Glutamatergic neuron (in vitro differentiated cells): ENCODE results near the gene ATP7B. TPM values are rescaled to one million over a fixed set of nuclear protein-coding genes. Genes with fewer than 3 reads are reported as not detected.

Source experiments
- DNase-seq: peaks from one replicate; pipeline ENCODE4 v3.0.0; 2022
- H3K27ac Mint-ChIP-seq: one replicate; pipeline ENCODE4 v1.8.0; 2020; ENCODE audit warnings: mild to moderate bottlenecking, mixed read lengths, inconsistent platforms; ENCODE audit not compliant: unreplicated experiment
- H3K27me3 Mint-ChIP-seq: one replicate; pipeline ENCODE4 v1.8.0; 2020; ENCODE audit warnings: mild to moderate bottlenecking, moderate library complexity, mixed read lengths, inconsistent platforms; ENCODE audit not compliant: unreplicated experiment
- H3K36me3 Mint-ChIP-seq: one replicate; pipeline ENCODE4 v1.8.0; 2020; ENCODE audit warnings: mild to moderate bottlenecking, mixed read lengths, inconsistent platforms; ENCODE audit not compliant: unreplicated experiment
- H3K4me1 Mint-ChIP-seq: one replicate; pipeline ENCODE4 v1.8.0; 2020; ENCODE audit warnings: mild to moderate bottlenecking, low read depth, mixed read lengths, inconsistent platforms; ENCODE audit not compliant: unreplicated experiment
- H3K4me3 Mint-ChIP-seq: one replicate; pipeline ENCODE4 v1.8.0; 2020; ENCODE audit warnings: mild to moderate bottlenecking, mixed read lengths, inconsistent platforms; ENCODE audit not compliant: unreplicated experiment
- H3K9me3 Mint-ChIP-seq: one replicate; pipeline ENCODE4 v1.8.0; 2020; ENCODE audit warnings: mild to moderate bottlenecking, moderate library complexity, mixed read lengths, inconsistent platforms; ENCODE audit not compliant: unreplicated experiment
- total RNA-seq: library from RNA; stranded (reverse); fragmentation: NEBNext Ultra II Directional; extraction: Animal tissue kit (Norgen Biotek cat#: 25700); gene quantifications from one replicate; pipeline ENCODE4 v1.2.1, GENCODE V29; 2021; ENCODE audit not compliant: unreplicated experiment
- TF ChIP-seq, protein P1 (sequence below): fragments of 200-600 bp; sonication (generic); IDR thresholded peaks from one replicate; pipeline ENCODE4 v1.5.0; 2021; ENCODE audit not compliant: partially characterized antibody, unreplicated experiment

ATP7B gene
- total RNA-seq, 1 donor from 2014 or later: 17.4 TPM

DNA sequence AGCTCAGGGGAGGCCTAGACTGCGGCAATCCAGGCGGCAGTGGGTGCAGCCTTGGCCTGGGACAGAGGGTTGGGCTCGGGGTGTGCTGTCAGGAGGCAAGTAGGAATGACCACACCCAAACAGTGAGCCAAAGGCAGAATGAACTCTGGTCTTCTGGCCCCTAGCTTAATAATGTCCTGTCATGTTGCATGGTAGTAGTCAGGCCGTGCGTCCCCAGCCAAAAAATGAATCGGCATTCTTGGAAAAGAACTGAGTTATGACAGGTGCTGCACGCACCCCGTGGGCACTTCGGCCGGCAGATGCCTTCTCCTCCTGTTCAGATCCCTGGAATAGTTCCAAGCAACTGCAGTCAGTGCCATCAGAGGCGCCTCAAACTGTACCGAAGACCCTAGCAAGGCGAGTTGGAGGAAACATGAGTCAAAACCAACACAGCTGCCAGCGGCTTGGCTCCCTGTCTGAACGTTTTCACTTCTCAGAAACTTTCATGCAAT is 55.9 kb downstream of the ATP7B start:
- Mint-ChIP-seq H3K36me3 (peaks cover 17% of the 10 kb centered on the region), H3K27me3 (no peaks in the 10 kb centered on the region), H3K27ac (no peak overlapping the region), H3K9me3 (peaks cover 6% of the 10 kb centered on the region), H3K4me1 (no peaks in the 10 kb centered on the region), H3K4me3 (no peak overlapping the region)
- TF ChIP-seq, protein P1, sequence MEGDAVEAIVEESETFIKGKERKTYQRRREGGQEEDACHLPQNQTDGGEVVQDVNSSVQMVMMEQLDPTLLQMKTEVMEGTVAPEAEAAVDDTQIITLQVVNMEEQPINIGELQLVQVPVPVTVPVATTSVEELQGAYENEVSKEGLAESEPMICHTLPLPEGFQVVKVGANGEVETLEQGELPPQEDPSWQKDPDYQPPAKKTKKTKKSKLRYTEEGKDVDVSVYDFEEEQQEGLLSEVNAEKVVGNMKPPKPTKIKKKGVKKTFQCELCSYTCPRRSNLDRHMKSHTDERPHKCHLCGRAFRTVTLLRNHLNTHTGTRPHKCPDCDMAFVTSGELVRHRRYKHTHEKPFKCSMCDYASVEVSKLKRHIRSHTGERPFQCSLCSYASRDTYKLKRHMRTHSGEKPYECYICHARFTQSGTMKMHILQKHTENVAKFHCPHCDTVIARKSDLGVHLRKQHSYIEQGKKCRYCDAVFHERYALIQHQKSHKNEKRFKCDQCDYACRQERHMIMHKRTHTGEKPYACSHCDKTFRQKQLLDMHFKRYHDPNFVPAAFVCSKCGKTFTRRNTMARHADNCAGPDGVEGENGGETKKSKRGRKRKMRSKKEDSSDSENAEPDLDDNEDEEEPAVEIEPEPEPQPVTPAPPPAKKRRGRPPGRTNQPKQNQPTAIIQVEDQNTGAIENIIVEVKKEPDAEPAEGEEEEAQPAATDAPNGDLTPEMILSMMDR: no peak
- no peak for DNase-seq

DNA sequence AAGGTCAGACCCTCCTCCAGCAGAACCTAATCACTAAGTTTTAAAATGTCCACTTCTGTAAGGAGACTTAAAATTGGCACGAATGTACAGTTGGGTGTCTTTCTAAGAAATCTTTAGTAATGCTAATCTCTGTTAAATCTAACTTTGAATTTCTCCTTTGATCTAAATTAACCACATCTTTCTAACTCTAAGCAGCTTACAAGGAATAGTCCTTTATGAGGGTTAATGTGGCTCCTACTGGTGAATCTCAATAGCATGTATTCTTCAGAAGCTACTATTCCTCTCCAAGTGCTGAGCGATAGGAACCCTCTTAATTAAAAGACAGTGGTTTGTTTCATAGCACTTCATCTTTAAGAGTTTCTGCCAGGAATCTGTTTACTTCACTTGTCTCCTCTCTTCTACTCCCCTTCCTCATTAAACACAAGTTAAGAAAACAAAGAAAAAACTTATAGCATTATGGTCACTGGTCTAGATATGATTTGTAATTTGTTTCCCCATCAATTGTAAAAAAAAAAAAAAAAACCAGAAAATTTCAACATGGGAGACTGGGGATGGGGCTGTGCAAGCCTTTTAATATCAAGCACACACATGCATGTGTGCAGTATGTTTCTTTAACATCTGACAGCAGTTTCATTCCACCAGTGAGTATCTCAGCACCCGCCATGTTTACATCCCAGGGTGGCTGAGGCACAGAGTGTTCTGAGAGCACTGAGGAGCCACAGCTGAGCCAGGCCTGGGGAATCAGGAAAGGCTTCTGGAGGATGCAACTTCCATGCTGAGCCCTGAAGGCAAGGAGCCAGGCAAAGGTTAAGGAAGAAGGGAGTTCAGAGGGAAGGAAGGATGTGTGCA is 57.7 kb downstream of the ATP7B start:
- no peak for DNase-seq
- H3K4me1 Mint-ChIP-seq: no peaks in the 10 kb centered on the region
- no peaks in the 10 kb centered on the region for H3K27me3 Mint-ChIP-seq
- TF ChIP-seq, protein P1: no peak
- H3K4me3 Mint-ChIP-seq: no peak overlapping the region
- peaks cover 8% of the 10 kb centered on the region for H3K9me3 Mint-ChIP-seq
- H3K36me3 Mint-ChIP-seq: peaks cover 18% of the 10 kb centered on the region
- H3K27ac Mint-ChIP-seq: no peak overlapping the region

DNA sequence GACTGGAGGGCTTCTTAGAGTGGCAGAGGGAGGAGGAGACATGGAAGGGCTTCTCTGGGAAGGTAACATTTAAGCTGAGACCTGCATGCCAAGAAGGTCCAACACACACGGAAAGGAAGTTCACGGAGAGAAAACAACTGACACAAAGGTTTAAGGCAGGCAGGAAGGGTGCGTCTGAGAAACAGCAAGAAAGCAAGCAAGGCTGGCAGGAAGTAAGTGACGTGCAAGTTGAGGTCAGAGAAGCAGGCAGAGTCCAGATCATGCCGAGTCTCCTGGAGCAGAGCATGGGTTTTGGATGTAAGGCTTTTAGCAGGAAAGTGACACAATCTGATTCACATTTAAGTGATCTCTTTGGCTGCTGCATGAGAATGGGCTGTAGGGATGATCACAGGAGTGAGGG is 60.5 kb downstream of the ATP7B start:
- no peaks in the 10 kb centered on the region for H3K27me3 Mint-ChIP-seq
- no peaks in the 10 kb centered on the region for H3K4me1 Mint-ChIP-seq
- peaks cover 8% of the 10 kb centered on the region for H3K9me3 Mint-ChIP-seq
- peaks cover 18% of the 10 kb centered on the region for H3K36me3 Mint-ChIP-seq
- no peak overlapping the region for H3K4me3 Mint-ChIP-seq
- no peak for DNase-seq
- H3K27ac Mint-ChIP-seq: no peak overlapping the region
- TF ChIP-seq, protein P1: no peak

DNA sequence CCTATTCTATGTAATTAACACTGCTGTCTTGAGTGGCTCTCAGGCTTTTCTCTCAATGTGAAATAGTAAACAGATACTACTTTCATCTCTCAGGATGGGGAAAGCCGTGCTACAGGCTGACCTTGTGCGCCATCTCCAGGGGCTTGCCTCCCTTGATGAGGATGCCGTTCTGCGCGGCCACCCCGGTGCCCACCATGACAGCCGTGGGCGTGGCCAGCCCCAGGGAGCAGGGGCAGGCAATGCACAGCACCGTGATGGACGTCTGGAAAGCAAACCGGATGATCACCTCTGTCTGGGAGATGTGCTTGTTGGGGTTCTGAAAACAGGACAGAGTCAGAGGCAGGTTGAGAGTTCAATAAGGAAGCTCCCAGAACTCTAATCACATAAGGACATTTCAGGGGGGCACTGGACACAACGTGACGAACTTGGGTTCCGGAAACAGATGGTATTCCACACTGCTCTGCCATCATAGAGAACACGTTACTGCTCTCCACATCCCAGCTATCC is 65.0 kb downstream of the ATP7B start:
- no peak for DNase-seq
- Mint-ChIP-seq H3K9me3 (peaks cover 2% of the 10 kb centered on the region), H3K4me1 (no peaks in the 10 kb centered on the region), H3K27ac (no peak overlapping the region), H3K36me3 (peaks cover 16% of the 10 kb centered on the region), H3K27me3 (no peaks in the 10 kb centered on the region), H3K4me3 (no peak overlapping the region)
- TF ChIP-seq, protein P1: no peak

DNA sequence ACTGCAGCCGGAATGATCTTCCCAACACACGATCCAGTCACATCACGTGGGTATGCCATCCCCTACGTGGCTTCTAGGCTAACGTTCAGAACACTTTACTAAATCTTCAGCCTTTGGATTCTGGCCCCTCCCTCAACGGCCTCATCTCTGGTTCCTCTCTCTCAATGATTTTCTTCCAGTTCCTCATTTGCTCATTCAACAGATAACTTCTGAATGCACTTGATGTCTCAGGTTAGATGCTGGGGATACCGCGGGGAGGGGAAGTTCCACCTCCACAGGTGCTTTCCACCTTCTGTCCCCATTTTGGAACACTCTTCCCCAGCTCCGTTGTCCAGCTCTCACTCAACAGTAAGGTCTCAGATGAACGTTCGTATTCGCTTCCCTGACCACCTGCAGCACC is 66.1 kb downstream of the ATP7B start:
- Mint-ChIP-seq H3K27me3 (no peaks in the 10 kb centered on the region), H3K4me1 (no peaks in the 10 kb centered on the region), H3K4me3 (no peak overlapping the region), H3K36me3 (peaks cover 6% of the 10 kb centered on the region), H3K27ac (no peak overlapping the region), H3K9me3 (peaks cover under 1% of the 10 kb centered on the region)
- TF ChIP-seq, protein P1: no peak
- no peak for DNase-seq
